A549 (cell line): ENCODE results near the gene NT5C2. TPM values are rescaled to one million over a fixed set of nuclear protein-coding genes. Genes with fewer than 3 reads are reported as not detected.
"Not testable (repeated sequence)": the region's sequence is repeated elsewhere in the genome, so short reads cannot be mapped to it uniquely, and the experiment has no call there.

Source experiments
- ATAC-seq, 2 experiments: fragments of 200-7000 bp in 1 of 2; fragments of >200 bp in 1 of 2; cut with Nextera tagmentation in 1 of 2; cut with Tn5 transposase in 1 of 2; 3 replicates each; pipeline versions ENCODE4 v1.8.0 to v1.9.1; 2018 to 2020; ENCODE audit warnings: mild to moderate bottlenecking in 1 of 2, moderate library complexity in 1 of 2
- CTCF ChIA-PET: fragments of 300-600 bp; sonication (Branson Sonifier 250); formaldehyde crosslinking; extraction: SDS; loops from one replicate; lab custom pipeline; 2021; ENCODE audit warnings: antibody characterized with exemption, inconsistent platforms; lab: Yijun Ruan, JAX
- POLR2A ChIA-PET: fragments of 350-600 bp; formaldehyde crosslinking; extraction: SDS; loops from one replicate; lab custom pipeline; 2021; ENCODE audit warnings: antibody characterized with exemption, inconsistent platforms; lab: Yijun Ruan, JAX
- DNase-seq, 2 experiments: peaks; one replicate each; pipeline versions ENCODE4 v3.0.0 to v3.0.0-alpha.2; 2011 to 2016; ENCODE audit warnings: low read depth in 1 of 2, low spot score in 1 of 2
- FAIRE-seq: peaks from 2 replicates; lab custom pipeline; 2011; peaks lifted over from hg19 to GRCh38; lab: Jason Lieb, UNC
- H3K27ac ChIP-seq, 2 experiments: fragments of >200 bp; sonication (Bioruptor Twin); formaldehyde crosslinking; 3 replicates each; pipeline ENCODE4 v1.5.1; 2016 to 2017
- H3K4me1 ChIP-seq: fragments of >200 bp; sonication (Bioruptor Twin); formaldehyde crosslinking; 3 replicates; pipeline ENCODE4 v1.6.1; 2016
- H3K4me2 ChIP-seq: fragments of >200 bp; sonication (Bioruptor Twin); formaldehyde crosslinking; 3 replicates; pipeline ENCODE4 v1.6.1; 2016
- H3K4me3 ChIP-seq: fragments of >200 bp; sonication (Bioruptor Twin); formaldehyde crosslinking; 3 replicates; pipeline ENCODE4 v1.5.1; 2016
- H3K9me3 ChIP-seq: fragments of >200 bp; sonication (Bioruptor Twin); formaldehyde crosslinking; 3 replicates; pipeline ENCODE4 v1.6.1; 2016
- EP300 ChIP-seq, 2 experiments: fragments of >200 bp; sonication (Bioruptor Twin); formaldehyde crosslinking; IDR thresholded peaks; 2 replicates in 1 of 2; 3 replicates in 1 of 2; pipeline ENCODE4 v1.6.1; 2016 to 2017
- ESRRA ChIP-seq: fragments of 150-350 bp; IDR thresholded peaks from 2 replicates; pipeline ENCODE4 v1.6.1; 2014; ENCODE audit warnings: mild to moderate bottlenecking, low read length, borderline replicate concordance
- FOSB ChIP-seq: fragments of 250-450 bp; sonication (Bioruptor Pico); IDR thresholded peaks from 2 replicates; pipeline ENCODE4 v1.5.0; 2020; ENCODE audit warnings: mild to moderate bottlenecking, moderate library complexity
- FOXS1 ChIP-seq: fragments of 250-450 bp; sonication (Bioruptor Pico); IDR thresholded peaks from 2 replicates; pipeline ENCODE4 v1.5.0; 2020; ENCODE audit warnings: mild to moderate bottlenecking, moderate library complexity
- HEYL ChIP-seq: fragments of 250-450 bp; sonication (Bioruptor Pico); IDR thresholded peaks from 2 replicates; pipeline ENCODE4 v1.8.0; 2021; ENCODE audit warnings: mild to moderate bottlenecking, moderate library complexity
- HOXB5 ChIP-seq: fragments of 250-450 bp; sonication (Bioruptor Pico); IDR thresholded peaks from 2 replicates; pipeline ENCODE4 v1.5.0; 2020; ENCODE audit warnings: mild to moderate bottlenecking, moderate library complexity
- JUN ChIP-seq, 2 experiments: fragments of >200 bp; sonication (Bioruptor Twin); formaldehyde crosslinking; IDR thresholded peaks; 2 replicates in 1 of 2; 3 replicates in 1 of 2; pipeline ENCODE4 v1.6.1; 2016 to 2017
- MAZ ChIP-seq: fragments of 150-350 bp; IDR thresholded peaks from 2 replicates; pipeline ENCODE4 v1.6.1; 2014; ENCODE audit warnings: antibody characterized with exemption, low read depth, low read length, borderline replicate concordance
- NPAS2 ChIP-seq: fragments of 250-450 bp; sonication (Bioruptor Pico); IDR thresholded peaks from 2 replicates; pipeline ENCODE4 v1.8.0; 2022; ENCODE audit warnings: mild to moderate bottlenecking, moderate library complexity, borderline replicate concordance
- NR3C1 ChIP-seq: fragments of >200 bp; sonication (Bioruptor Twin); formaldehyde crosslinking; IDR thresholded peaks from 3 replicates; pipeline ENCODE4 v1.6.1; 2017
- POLR2AphosphoS2 ChIP-seq: conservative IDR thresholded peaks from 2 replicates; pipeline ENCODE4 v1.6.1; 2012; ENCODE audit warnings: low read length, improper control_type of control experiment, inconsistent platforms
- RAD21 ChIP-seq, 2 experiments: fragments of >200 bp in 1 of 2; sonication (Bioruptor Twin) in 1 of 2; formaldehyde crosslinking in 1 of 2; IDR thresholded peaks in 1 of 2; conservative IDR thresholded peaks in 1 of 2; 2 replicates in 1 of 2; 3 replicates in 1 of 2; pipeline ENCODE4 v1.6.1; 2012 to 2018; ENCODE audit warnings: inconsistent platforms in 1 of 2
- RNF2 ChIP-seq: fragments of 200-600 bp; sonication (generic); IDR thresholded peaks from 2 replicates; pipeline ENCODE4 v1.6.1; 2016; ENCODE audit warnings: low read depth, mild to moderate bottlenecking, antibody characterized with exemption, moderate library complexity, borderline replicate concordance
- SMC3 ChIP-seq: fragments of >200 bp; sonication (Bioruptor Twin); formaldehyde crosslinking; IDR thresholded peaks from 3 replicates; pipeline ENCODE4 v1.6.1; 2018; ENCODE audit warnings: inconsistent platforms
- ZSCAN20 ChIP-seq: fragments of 250-450 bp; sonication (Bioruptor Pico); IDR thresholded peaks from 2 replicates; pipeline ENCODE4 v1.8.0; 2022; ENCODE audit warnings: mild to moderate bottlenecking, moderate library complexity
- WGBS: methylation state at CpG from one replicate; pipeline ENCODE4 v1.1.6; 2017; ENCODE audit errors: missing lambda C conversion rate; 5-methylcytosine and 5-hydroxymethylcytosine counted together
- polyA plus RNA-seq, 4 experiments: library from polyadenylated mRNA; depleted of rRNA in 3 of 4; stranded (reverse); fragments of >200 nt; fragmentation: RNase III in 1 of 4; extraction: RNeasy Plus Mini Kit Qiagen cat#74134 plus additional on column Dnase treatment in 1 of 4; gene quantifications; 2 replicates in 3 of 4; 3 replicates in 1 of 4; pipeline ENCODE4 v1.2.3, GENCODE V29; 2011 to 2017
- TF ChIP-seq, protein P1 (sequence below): fragments of >200 bp; sonication (Bioruptor Twin); formaldehyde crosslinking; IDR thresholded peaks from 3 replicates; pipeline ENCODE4 v1.6.1; 2016
- TF ChIP-seq, protein P2 (sequence below): fragments of >200 bp; sonication (Bioruptor Twin); formaldehyde crosslinking; IDR thresholded peaks from 3 replicates; pipeline ENCODE4 v1.5.1; 2016
- TF ChIP-seq, protein P3 (sequence below): fragments of 450-650 bp; IDR thresholded peaks from 2 replicates; pipeline ENCODE4 v1.6.1; 2014; ENCODE audit warnings: antibody characterized with exemption
- TF ChIP-seq, protein P4 (sequence below): IDR thresholded peaks from 2 replicates; pipeline ENCODE4 v1.6.1; 2012
- TF ChIP-seq, protein P5 (sequence below): fragments of >200 bp; sonication (Bioruptor Twin); formaldehyde crosslinking; IDR thresholded peaks from 2 replicates; pipeline ENCODE4 v1.6.1; 2016
- TF ChIP-seq, protein P6 (sequence below): fragments of 150-350 bp; IDR thresholded peaks from 2 replicates; pipeline ENCODE4 v1.6.1; 2014; ENCODE audit warnings: low read depth, mild to moderate bottlenecking, low read length

Gene NT5C2
- polyA plus RNA-seq, 2 of the 4 experiments (the other 2 are of a cell fraction) = 86.4 to 177 TPM

DNA sequence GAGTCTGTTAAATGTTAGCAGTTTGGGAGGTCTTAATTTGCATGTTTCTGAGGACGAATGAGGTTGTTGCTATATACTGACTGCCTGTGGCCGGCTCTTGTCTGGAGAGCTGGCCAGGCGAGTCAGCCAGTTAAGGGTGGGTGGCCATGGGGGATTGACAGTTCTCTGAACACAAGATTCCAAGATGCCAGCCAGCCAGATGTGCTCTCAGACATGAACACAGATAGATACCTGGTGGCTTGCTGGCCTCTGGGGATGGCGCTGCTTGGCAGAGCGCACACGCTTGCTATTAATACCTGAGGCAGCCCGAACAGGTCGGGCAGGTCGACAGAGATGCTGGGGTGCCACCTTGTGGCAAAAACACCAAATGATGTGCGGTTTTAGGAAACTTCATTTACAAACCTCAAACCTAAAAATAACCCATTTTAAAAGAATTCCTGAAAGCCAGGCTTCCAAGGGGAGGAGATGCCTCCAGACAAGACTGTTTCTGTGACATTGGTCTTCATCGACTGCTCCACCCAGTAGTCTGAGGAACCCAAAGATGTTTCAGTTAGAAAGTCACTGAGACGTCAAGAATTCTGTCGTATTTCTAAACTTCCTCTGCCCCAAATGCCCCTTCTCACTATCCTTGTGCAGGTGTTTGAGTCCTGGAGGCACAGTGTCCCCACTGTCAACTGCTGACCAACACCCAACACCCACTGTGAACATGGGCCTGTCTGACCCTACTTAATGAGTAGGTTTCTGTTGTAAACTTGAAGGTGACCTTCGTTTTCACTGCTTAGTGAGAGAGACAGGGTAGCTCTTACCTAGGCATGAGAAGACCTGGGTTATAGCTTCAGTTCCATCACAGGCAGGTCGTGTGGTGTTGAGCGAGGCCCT lies 123.4 kb downstream of the NT5C2 start:
- Histone ChIP-seq H3K4me3 (no peak overlapping the region), H3K27ac (no peak overlapping the region), H3K4me1 (no peaks in the 10 kb centered on the region), H3K4me2 (no peak overlapping the region), H3K9me3 (no peaks in the 10 kb centered on the region)
- DNase-seq (peak; percentile 25 to 73), ATAC-seq (peak; percentile 70 to 85), FAIRE-seq (peak; percentile 59)
- ChIA-PET POLR2A (interaction anchor here (1.4 to 1.7 kb wide), 2 partner anchors 152 kb away, joined by 6 to 8 read pairs; partner anchors contain the start of gene CNNM2), CTCF (interaction anchor here (0.6 to 13.3 kb wide), 33 partner anchors 8 to 312 kb away, joined by 3 to 199 read pairs (median 3); partner anchors contain the start of genes CNNM2, CYP17A1 and RPEL1)
- 41% methylated on average over 16 of the region's 16 CpGs for WGBS
- TF ChIP-seq, protein P1, sequence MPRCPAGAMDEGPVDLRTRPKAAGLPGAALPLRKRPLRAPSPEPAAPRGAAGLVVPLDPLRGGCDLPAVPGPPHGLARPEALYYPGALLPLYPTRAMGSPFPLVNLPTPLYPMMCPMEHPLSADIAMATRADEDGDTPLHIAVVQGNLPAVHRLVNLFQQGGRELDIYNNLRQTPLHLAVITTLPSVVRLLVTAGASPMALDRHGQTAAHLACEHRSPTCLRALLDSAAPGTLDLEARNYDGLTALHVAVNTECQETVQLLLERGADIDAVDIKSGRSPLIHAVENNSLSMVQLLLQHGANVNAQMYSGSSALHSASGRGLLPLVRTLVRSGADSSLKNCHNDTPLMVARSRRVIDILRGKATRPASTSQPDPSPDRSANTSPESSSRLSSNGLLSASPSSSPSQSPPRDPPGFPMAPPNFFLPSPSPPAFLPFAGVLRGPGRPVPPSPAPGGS = no peak
- peak; percentile 97 for TF ChIP-seq SMC3
- TF ChIP-seq, protein P2, sequence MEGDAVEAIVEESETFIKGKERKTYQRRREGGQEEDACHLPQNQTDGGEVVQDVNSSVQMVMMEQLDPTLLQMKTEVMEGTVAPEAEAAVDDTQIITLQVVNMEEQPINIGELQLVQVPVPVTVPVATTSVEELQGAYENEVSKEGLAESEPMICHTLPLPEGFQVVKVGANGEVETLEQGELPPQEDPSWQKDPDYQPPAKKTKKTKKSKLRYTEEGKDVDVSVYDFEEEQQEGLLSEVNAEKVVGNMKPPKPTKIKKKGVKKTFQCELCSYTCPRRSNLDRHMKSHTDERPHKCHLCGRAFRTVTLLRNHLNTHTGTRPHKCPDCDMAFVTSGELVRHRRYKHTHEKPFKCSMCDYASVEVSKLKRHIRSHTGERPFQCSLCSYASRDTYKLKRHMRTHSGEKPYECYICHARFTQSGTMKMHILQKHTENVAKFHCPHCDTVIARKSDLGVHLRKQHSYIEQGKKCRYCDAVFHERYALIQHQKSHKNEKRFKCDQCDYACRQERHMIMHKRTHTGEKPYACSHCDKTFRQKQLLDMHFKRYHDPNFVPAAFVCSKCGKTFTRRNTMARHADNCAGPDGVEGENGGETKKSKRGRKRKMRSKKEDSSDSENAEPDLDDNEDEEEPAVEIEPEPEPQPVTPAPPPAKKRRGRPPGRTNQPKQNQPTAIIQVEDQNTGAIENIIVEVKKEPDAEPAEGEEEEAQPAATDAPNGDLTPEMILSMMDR = peak; percentile 92
- peak; percentile 94 to 95 for TF ChIP-seq RAD21 (conservative IDR thresholded peaks at IDR 0.05 in 1 of 2, IDR thresholded peaks at IDR 0.05 in 1 of 2)

DNA sequence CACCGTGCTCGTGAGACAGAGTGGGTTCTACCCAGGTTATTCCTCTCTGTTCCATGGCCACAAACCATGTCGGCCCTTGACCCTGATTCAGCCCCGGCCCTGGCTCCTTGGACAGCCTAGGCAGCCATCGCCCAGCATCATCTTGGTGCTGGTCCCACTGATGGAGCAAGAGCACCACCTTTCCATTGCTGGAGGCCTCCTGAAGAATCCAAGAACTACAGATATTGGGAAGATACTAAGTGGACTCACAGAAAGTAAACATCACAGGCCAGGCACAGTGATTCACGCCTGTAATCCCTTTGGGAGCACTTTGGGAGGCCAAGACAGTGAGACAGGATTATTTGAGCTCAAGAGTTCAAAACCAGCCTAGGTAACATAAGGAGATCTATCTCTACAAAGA lies 125.1 kb downstream of the NT5C2 start:
- ATAC-seq (peak in 1 of 2 experiments; percentile 19; a peak in 1 of 6 replicates), FAIRE-seq (no peak), DNase-seq (peak in 1 of 2 experiments; percentile 28)
- TF ChIP-seq SMC3 (0 out of 3 replicates have a peak, but pooled peaks have one; percentile 11), RAD21 (conservative IDR thresholded peaks at IDR 0.05 in 1 of 2, IDR thresholded peaks at IDR 0.05 in 1 of 2) (peak; percentile 23 to 39; a peak in 2 of 5 replicates)
- TF ChIP-seq, protein P3, sequence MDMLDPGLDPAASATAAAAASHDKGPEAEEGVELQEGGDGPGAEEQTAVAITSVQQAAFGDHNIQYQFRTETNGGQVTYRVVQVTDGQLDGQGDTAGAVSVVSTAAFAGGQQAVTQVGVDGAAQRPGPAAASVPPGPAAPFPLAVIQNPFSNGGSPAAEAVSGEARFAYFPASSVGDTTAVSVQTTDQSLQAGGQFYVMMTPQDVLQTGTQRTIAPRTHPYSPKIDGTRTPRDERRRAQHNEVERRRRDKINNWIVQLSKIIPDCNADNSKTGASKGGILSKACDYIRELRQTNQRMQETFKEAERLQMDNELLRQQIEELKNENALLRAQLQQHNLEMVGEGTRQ = no peak
- no peak overlapping the region for H3K27ac ChIP-seq
- no peaks in the 10 kb centered on the region for H3K4me1 ChIP-seq
- ChIA-PET CTCF (interaction anchor here (1.4 to 13.3 kb wide), 8 partner anchors 8 to 266 kb away, joined by 3 to 199 read pairs (median 6); partner anchors contain the start of genes CNNM2 and CYP17A1), POLR2A (no interaction called here)
- H3K4me2 ChIP-seq = no peak overlapping the region
- no peak overlapping the region for H3K4me3 ChIP-seq
- 87% methylated on average over 6 of the region's 6 CpGs for WGBS
- no peaks in the 10 kb centered on the region for H3K9me3 ChIP-seq

DNA sequence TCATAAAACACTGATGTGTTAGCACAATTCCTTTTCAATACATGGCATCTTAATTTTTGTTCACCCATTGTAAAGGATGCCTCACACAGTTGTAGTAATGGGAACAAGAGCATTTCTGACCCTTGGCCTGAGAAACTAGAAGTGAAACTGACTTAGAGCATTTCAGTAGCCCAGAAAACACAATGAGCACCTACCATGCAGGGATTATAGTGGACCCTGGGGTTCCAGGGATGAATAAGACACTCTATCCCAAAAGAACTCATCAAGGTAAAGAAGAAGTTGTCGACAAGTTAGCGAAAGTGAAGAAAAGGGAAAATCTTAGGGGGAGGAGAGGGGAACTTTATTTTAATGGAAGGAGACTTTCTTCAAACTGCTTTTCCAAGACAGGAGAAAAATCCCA lies 125.6 kb downstream of the NT5C2 start:
- H3K4me1 ChIP-seq = no peaks in the 10 kb centered on the region
- WGBS = 92% methylated on average over 2 of the region's 2 CpGs
- POLR2A ChIA-PET = no interaction called here
- CTCF ChIA-PET = interaction anchor here (1.7 to 13.3 kb wide), 4 partner anchors 10 to 177 kb away, joined by 5 to 199 read pairs (median 6); partner anchors contain the start of genes CNNM2 and RPEL1
- TF ChIP-seq NR3C1 (no peak), HEYL (CRISPR knock-in tag) (no peak), FOSB (no peak), EP300 (IDR thresholded peaks at IDR 0.05) (no peak), ESRRA (no peak), HOXB5 (CRISPR knock-in tag) (no peak), NPAS2 (CRISPR knock-in tag) (no peak), FOXS1 (CRISPR knock-in tag) (no peak), RNF2 (no peak), ZSCAN20 (CRISPR knock-in tag) (no peak), MAZ (no peak), JUN (IDR thresholded peaks at IDR 0.05) (no peak), POLR2AphosphoS2 (no peak)
- TF ChIP-seq, protein P4, sequence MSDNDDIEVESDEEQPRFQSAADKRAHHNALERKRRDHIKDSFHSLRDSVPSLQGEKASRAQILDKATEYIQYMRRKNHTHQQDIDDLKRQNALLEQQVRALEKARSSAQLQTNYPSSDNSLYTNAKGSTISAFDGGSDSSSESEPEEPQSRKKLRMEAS = no peak
- TF ChIP-seq, protein P5, sequence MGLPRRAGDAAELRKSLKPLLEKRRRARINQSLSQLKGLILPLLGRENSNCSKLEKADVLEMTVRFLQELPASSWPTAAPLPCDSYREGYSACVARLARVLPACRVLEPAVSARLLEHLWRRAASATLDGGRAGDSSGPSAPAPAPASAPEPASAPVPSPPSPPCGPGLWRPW = no peak
- TF ChIP-seq, protein P6, sequence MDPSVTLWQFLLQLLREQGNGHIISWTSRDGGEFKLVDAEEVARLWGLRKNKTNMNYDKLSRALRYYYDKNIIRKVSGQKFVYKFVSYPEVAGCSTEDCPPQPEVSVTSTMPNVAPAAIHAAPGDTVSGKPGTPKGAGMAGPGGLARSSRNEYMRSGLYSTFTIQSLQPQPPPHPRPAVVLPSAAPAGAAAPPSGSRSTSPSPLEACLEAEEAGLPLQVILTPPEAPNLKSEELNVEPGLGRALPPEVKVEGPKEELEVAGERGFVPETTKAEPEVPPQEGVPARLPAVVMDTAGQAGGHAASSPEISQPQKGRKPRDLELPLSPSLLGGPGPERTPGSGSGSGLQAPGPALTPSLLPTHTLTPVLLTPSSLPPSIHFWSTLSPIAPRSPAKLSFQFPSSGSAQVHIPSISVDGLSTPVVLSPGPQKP = no peak
- TF ChIP-seq, all 56 proteins: peak for 0
- Histone ChIP-seq H3K9me3 (no peaks in the 10 kb centered on the region), H3K4me2 (no peak overlapping the region), H3K27ac (no peak overlapping the region), H3K4me3 (no peak overlapping the region)
- FAIRE-seq = no peak
- no peak for DNase-seq
- ATAC-seq = no peak

DNA sequence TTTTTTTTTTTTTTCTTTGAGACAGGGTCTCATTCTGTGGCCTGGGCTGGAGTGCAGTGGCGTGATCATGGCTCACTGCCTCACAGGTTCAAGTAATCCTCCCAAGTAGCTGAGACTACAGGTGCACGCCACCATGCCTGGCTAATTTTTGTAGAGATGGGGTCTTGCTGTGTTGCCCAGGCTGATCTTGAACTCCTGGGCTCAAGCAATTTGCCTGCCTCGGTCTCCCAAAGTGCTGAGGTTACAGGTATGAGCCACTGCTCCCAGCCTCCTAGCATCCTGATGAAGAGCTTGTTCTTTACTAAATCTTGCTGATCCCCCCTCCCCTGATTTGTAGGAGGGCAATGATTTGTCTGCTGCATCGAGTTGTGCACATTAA lies 126.0 kb downstream of the NT5C2 start:
- H3K9me3 ChIP-seq, FAIRE-seq, H3K27ac ChIP-seq, ATAC-seq, H3K4me2 ChIP-seq, H3K4me1 ChIP-seq, H3K4me3 ChIP-seq, POLR2A ChIA-PET, DNase-seq: not testable (repeated sequence)
- CTCF ChIA-PET = interaction anchor here (0.7 to 13.3 kb wide), 6 partner anchors 10 to 426 kb away, joined by 3 to 199 read pairs (median 6); partner anchors contain the start of genes CNNM2 and RPEL1
- 69% methylated on average over 4 of the region's 4 CpGs for WGBS
